Inferior parietal cortex (tissue), 1 donor: ENCODE measurements around the gene PRKG1.
"Not testable (repeated sequence)": the region's sequence is repeated elsewhere in the genome, so short reads cannot be mapped to it uniquely, and the experiment has no call there.

Experiments used
- DNase-seq: peaks from one replicate; pipeline ENCODE4 v3.0.0-alpha.2; 2016; ENCODE audit errors: extremely low spot score

Gene PRKG1

DNA sequence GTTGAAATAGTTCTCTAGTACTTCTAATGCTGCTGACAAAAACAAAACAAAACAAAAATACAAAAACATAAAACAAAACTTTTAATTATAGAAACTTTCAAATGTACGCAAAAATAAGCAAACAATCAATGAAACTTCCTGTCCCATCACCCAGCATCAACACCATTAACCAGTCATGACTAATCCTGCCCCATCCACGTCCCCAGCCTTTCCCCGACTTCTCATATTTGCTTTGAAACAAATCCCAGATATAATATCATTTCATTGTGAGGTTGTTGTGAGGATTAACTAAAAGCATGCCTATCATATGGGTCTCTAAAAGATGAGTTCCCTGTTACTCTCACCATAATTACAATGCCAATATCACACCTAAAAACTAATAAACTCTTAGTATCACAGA lies 569.4 kb downstream of the PRKG1 start:
- no peak for DNase-seq

DNA sequence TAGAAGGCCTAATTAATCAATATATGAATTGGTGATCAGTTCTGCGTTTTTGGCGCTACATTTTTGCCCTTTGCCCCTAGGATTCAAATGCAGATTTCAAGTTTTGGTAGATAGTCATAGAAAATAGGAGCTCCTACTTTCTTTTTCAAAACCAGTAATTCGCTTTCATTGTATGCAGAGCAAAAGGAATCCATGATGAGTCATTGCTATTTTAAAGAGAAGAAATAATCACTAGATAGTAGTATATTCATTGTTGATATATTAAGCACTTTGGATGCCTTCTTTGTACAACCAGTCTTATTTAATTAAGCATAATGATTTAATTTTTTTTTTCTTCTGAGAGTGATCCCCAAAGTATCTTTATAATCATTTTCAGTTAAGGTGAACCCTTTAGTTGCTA lies 574.8 kb downstream of the PRKG1 start:
- DNase-seq = no peak

DNA sequence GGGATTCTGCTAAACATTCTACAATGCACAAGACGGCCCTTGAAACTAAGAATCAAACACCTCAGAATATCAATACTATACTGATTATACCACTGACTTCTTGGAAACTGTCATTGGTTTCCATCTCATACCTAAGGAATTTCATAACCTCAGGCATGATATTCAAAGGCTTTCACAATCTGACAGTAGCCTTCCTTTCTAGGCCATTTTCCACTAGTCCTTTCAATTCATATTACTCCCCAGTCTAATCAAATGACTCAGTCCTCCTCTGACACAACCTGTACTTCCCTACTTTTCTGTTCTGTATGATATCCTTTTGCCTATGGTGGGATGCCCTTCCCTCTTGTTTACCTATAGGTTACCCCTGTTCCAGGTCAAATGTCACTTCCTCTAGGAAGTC lies 576.8 kb downstream of the PRKG1 start:
- DNase-seq = no peak

DNA sequence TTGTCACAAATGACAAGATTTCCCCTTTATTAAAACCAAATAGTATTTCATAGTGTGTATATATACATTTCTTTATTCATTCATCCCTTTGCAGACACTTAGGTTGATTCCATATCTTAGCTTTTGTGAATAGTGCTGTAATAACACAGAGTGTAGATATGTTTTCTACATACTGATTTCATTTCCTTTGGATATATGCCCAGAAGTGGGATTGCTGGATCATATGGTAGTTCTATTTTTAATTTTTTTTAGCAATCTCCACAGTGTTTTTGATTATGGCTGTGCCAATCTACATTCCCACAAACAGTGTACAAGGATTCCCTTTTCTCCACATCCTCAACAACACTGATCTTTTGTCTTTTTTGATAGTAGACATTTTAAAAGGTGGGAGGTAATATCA lies 578.7 kb downstream of the PRKG1 start:
- no peak for DNase-seq

DNA sequence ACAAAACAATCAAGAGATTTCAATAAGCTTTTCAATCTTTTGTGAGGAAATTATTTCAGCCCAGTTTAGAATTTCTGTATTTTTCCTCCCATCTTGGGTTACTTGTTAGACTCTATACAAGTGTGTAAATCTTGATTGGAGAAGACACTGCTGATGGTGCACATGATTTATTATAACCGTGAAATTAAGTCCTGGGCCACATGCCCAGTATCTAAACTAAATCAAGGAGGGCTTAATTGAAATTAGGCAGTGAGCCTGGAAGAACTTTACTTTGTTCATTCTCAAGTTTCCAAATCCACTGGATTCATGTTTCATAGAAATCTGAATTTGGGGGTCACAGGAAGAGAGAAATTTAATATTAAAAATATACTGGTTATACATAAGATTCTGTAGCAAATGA lies 580.6 kb downstream of the PRKG1 start:
- DNase-seq = no peak

DNA sequence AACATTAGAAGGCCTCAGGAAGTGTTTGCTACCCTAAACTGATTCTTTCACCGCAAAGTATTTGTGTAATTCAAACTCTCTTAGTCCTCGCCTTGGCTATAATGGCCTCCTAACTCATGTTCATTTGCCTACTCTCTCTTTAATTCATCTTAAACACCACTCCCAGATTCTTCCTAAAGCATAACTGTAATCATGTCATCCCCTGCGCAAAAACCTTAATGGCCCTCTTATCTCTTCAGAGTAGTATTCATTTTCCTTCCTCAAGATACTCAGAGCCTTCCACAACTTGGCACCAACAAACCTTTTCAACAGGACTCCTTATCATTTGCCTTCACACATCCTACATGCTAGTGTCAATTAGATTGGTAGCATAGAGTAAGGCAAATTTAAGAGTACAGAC lies 582.2 kb downstream of the PRKG1 start:
- no peak for DNase-seq

DNA sequence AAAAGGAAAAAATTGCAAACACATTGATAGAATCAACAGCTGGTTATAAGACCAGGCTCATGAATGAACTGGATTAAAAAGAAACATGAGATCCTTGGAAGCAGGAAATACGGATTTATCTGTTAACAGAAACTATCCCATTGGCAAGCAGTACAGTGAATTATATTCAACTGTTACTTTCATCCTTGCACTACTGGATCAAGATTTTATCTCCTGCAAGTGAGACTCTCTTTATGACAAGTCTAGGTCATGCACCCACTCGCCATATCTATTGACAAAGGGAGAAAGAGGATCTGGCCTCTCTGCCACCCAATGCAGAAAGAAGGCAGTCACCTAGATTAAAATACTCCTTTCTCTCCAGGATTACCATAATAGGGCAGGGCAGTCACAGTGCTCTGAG lies 583.7 kb downstream of the PRKG1 start:
- no peak for DNase-seq

DNA sequence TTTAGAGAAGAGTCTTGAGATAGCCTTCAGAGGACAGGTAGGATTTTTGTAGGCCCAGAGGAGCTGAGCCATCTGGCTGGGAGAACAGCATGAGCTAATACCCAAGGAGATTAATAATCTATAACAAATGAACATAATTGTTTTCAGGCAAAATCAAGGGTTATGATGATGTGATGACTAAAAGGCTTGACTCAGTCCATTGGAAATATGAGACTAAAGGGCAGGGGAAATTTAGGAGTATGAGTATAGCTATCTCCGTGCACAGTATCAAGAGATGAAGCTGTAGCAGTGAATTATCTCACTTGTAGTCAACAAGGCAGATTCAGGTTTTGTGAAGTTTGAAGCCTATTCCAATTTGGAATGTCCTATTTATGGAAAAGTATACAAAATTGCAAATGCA lies 585.1 kb downstream of the PRKG1 start:
- no peak for DNase-seq

DNA sequence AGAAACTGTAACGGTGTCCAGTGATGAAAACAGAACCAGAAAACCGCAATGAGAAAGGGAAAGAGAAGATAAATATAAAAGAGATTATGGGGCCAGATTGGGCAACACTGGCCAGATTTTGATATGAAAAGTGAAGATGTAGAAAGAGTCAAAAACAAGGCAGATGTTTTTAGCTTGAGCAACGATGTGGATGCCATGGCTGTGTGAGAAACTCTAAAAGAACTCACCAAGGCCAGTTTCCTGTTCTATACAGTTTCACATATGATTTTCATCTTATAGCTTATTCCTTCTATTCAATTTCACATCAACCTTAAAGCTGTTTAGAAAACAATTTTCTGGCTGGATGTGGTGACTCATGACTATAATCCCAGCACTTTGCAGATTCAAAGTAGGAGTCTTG lies 588.8 kb downstream of the PRKG1 start:
- DNase-seq = no peak

DNA sequence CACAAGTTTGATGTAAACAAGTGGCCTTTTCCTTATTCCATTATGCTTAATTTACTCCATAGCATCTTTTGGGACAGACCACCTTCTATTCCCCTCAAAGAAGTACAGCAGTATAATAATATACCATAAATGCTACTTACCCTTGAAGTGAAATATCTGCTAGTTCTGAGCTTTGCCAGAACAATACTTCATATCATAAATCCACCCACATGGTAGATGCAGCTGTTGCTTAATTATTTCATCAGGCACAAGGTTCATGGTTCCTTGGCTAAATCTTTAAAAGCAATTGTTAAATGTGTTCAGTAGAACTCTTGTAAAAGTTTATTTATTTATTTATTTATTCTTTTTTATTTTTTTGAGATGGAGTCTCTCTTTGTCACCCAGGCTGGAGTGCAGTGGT lies 592.2 kb downstream of the PRKG1 start:
- DNase-seq = no peak

DNA sequence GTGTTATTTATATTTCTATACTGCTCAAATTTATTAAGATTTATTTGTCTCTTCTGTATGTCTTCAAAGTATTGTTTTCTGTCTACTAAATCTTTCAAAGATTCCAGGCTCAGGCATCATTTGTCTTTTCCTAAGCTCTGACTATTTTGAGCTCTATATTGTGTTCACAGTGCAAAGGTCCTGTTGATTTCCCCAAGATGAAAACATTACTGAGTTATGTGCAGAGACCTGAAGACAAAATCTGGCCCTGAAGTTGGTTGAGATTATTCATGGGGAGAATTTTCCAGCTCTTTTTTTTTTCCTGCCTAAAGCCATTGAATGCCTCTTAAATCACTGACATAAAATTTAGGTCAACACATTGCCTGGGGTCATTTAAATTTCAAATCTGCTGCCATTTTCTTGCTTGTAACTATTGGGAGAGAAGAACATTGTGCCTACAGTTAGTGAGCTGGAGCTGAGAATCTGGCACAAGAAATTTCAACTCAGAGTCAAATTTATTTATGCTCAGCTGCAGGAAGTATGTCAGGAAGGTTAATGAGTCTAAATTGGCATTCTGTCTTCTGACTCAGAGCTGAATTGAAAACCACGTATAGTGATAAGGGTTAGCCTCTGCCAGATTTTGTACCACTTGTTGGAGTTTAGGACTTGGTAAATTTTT lies 593.5 kb downstream of the PRKG1 start:
- no peak for DNase-seq

DNA sequence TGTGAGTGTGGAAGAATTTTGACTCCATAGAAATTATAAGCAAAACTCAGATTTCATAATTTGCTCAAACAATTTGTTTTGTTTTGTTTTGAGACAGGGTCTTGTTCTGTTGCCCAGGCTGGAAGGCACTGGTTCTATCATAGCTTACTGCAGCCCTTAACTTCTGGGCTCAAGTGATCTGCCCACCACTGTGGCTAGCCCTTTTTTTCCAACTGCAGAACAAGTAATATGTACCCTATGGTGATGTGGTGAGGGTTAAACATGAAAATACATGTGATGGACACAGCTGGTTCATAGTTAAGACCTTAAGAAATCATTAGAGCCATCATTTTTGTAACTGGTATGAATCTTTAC lies 594.0 kb downstream of the PRKG1 start:
- no peak for DNase-seq

DNA sequence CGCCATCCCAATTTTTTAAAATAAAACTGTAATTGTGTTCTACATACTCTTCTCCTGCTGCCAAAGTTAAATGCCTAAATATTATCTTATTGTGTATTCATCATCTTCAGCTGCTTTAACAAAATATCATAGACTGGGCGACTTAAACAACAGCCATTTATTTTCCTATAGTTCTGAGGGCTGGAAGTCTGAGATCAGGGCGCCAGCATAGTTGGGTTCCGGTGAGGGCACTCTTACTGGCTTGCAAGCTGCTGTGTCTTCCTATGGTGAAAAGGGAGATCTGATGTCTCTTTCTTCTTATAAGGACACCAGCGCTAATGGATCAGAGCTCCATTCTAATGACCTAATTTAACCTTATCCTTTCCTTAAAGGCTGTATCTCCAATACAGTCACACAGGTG lies 594.8 kb downstream of the PRKG1 start:
- no peak for DNase-seq

DNA sequence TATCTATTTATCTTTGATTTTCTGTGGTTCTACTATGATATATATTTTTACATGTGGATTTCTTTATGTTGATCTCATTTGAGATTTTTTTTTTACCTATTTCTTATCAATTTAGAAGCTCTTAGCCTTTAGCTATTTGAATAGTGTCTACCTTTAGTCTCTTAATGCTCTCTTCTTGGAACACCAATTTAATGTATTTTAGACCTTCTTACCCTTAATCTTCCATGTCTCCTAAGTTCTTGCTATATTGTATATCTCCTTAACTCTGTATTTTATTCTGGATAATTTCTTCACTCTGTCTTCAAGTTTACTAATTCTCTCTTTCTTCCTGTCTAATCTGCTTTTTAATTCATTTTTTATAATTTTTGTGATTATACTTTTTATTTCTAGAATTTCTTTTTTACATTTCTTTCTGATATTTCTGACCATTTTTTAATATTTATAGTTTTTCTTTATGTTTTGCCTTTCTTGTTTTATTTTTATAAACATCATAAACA lies 597.8 kb downstream of the PRKG1 start:
- no peak for DNase-seq

DNA sequence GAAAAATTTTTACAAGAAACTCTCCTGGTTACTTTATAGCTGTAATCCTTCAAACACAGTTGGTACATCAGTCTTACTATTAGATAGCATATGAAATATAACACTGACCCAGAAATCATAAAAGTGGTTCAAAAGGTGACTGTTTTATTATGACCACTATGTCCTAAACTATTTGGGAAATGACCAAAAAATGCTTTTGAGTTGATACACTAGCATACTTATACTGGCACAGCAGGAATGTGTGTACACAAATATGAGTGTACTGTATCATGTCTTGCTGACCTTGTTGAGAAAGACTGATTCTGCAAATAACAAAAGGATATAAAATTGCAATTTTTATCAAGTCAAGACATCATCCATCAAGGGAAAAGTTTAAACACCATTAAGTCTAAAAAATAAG lies 600.8 kb downstream of the PRKG1 start:
- DNase-seq = no peak

DNA sequence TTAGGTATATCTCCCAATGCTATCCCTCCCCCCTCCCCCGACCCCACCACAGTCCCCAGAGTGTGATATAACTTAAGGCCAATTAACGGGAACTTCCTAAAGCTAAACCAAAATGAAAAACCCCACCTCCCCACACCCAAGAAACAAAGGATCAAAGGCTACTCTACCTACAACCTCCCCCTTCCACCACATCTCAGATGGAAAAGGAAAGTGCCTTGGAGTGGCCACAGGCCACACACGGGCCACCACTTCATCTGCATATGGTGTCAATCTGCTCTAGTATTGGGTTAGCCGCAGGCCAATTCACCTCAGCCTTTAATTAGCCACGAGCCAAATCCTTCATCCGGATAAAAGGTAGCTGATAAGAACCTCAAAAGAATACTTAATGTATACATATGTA lies 605.6 kb downstream of the PRKG1 start:
- DNase-seq = no peak

DNA sequence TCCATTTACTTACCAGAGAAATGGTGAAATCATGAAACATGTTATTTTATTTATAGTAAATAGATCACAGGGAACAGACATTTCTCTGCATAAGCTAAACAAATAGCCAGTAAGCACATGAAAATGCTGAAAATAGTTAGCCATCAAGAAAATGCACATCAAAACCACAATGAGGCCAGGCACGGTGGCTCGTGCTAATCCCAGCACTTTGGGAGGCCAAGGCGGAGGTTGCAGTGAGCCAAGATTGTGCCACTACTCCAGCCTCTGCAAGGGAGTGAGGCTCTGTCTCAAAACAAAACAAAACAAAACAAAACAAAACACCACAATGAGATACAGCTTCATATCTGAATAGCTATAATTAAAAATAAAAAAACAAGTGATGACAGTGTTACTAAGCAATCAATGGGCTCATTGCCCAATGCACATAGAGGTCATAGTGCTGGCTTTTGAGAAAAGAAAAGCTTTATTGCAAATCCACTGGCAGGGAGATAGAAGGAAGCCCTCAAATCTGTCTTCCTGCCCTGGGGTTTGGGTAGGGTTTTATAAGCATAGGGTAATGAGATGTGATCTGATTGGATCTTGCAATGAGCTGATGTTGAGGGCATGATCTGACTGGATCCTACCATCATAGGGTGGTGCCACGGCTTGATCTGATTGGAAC lies 608.9 kb downstream of the PRKG1 start:
- DNase-seq = no peak

DNA sequence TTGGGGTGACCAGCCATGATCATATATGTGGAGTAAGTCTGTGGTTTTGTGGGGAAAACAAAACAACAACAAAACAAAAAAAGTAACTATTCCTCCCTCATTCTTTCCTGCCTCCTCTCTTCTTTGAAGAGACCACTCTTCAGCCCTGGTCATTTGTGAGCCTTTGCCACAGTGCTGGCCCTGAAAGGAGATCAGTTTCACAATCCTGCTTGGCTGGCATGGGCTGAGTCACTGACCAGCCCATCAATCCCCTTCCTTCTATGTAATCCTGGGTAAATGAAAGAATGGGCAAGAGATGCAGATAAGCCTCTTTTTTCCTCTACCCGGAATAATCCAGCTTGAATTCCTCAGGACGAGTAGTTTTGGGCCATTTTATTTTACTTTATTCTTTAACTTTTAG lies 611.5 kb downstream of the PRKG1 start:
- no peak for DNase-seq

DNA sequence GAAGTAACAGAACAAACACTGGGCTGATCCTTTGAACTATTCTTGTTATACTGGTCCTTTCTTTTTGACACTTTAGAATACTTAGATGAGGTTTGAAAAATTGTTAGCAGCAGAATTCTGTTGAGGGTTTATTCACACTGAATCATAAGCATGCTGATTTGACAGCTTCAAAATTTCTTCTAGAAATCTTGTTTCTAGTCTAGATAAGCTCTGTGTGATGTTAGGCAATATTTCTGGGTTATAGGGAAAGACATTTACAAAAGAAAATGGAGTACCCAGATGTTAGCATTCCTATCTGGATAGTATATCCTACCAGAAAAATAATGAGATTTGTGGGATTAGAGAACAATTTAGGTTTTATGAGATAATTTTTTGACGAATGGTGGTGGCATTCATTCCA lies 613.0 kb downstream of the PRKG1 start:
- DNase-seq = no peak

DNA sequence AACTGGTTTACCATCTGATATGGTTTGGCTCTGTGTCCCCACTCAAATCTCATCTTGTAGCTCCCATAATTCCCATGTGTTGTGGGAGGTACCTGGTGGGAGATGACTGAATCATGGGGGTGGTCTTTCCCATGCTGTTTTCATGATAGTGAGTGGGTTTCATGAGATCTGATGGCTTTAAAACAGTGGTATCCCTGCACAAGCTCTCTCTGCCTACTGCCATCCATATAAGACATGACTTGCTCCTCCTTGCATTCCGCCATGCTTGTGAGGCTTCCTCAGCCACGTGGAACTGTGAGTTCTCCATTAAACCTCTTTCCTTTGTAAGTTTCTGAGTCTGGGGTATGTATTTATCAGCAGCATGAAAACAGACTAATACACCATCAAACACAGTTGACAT lies 614.5 kb downstream of the PRKG1 start:
- not testable (repeated sequence) for DNase-seq

DNA sequence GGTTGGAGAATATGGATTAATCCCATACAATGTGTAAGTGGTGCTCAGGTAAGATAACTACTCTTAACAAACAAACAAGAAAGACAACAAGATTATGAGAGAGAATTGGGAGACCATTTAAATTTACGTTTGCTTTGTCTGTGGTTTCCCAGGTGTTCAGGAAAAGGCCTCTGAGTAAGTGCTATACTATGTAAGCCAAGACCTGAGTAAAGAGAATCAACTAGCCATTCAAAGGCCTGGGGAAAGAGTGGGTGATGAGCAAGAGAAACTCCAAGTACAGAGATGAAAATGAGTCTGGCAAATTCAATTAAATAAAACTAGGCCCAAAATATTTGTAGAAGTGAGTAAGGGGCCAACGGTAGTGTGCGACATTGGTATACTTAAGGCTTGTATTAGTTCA lies 615.2 kb downstream of the PRKG1 start:
- no peak for DNase-seq

DNA sequence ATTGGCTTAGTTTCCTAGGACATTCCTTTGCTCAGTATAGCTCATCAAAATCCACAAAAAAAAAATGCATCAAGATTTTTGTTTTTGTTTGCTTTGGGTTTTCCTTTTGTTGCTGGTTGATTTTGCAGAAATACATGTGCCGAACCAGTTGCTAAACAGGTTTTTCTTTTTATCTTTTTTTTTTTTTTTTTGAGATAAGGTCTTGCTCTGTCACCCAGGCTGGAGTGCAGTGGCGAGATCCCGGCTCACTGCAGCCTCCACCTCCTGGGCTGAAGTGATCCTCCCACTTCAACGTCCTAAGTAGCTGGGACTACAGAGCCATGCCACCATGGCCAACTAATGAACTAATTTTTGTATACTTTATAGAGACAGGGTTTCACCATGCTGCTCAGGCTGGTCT lies 616.8 kb downstream of the PRKG1 start:
- DNase-seq = no peak

DNA sequence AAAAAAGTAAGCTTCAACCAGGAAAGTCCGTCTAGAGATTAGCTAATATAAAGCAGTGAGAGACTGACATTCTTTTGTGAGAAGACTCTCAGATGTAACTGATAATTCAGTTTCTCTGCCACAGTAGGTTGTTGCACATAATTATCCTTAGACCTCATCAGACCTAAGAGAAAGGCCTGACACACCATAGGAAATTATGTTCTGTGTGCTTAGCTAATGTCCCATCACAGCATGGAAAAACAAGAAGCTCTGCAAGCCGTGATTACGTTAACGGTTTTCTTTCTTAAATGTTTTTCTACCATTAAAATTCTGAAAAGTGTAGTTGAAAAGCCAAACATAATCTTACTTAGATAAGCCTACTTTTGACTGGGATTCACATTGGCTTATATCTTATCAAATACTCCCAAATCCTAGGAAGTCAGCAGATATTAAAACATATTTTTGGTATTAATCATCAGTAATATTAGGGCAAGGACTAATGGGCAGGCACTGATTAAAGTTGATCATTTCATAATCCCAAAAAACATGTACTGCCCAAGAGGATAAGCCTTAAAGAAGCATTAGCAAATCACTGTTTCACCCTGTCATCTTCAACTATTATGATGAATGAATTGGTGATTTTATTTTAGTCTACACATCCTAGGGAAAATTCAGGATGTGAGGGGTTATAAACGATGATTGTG lies 619.9 kb downstream of the PRKG1 start:
- no peak for DNase-seq
